Dedifferentiated amniotic fluid mesenchymal stem cell (primary cell): ENCODE data around the gene CNTNAP2.
"Not testable (repeated sequence)": the region's sequence is repeated elsewhere in the genome, so short reads cannot be mapped to it uniquely, and the experiment has no call there.

Source experiments
- DNase-seq: peaks from one replicate; pipeline ENCODE4 v3.0.0-alpha.2; 2016; ENCODE audit errors: extremely low spot score

The CNTNAP2 gene

GRCh38 chr7:148436571-148436970 is 2320.0 kb downstream of the CNTNAP2 start:
- peak; percentile 1 for DNase-seq

GRCh38 chr7:148437043-148437442 is 2320.4 kb downstream of the CNTNAP2 start:
- peak; percentile 9 for DNase-seq

GRCh38 chr7:148442141-148442655 is 2325.6 kb downstream of the CNTNAP2 start:
- no peak for DNase-seq

DNA sequence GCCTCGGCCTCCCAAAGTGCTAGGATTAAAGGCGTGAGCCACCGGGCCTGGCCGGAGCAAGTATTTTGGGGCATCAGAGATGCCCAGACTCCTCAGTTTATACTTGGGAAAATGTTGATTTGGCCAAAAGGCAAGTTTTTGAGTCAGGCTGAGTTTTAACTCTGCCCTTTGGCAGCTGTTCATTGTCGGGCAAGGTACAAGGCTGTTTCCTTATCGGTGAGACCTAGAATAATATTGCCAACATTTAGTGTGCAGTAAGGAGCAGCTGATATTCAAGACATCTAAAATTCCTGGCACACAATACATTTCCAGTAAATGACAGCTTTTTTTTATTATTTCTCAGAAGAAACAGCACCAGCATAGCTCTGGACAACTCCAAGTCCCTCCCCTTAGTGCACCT is 2326.3 kb downstream of the CNTNAP2 start:
- DNase-seq: no peak

- DNase-seq: no peak
Observed at GRCh38 chr7:148445260-148446044, 2328.9 kb downstream of the CNTNAP2 start.

- DNase-seq: no peak
Observed at GRCh38 chr7:148447221-148447849, 2330.7 kb downstream of the CNTNAP2 start.

GRCh38 chr7:148451526-148451925 is 2334.9 kb downstream of the CNTNAP2 start:
- DNase-seq: not testable (repeated sequence)

DNA sequence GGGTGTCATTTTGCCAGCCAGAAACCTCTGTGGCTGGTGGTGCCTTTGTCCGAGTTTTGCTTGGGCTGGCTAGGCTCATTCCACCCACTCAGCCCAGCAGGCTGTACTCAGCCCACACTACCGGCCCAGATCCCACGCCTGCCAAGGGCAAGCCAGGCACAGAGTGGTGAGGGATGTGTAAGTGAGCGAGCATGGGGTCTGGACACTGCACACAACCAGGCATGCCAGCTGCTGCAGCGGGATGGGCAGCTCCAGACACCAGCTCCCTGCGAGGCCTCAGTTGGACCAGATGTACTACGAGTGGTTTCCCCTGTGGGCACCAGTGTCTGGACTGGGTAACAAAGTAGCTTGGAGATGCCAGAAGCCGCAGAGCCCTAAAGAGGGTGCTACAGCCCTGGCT is 2339.8 kb downstream of the CNTNAP2 start:
- no peak for DNase-seq

DNA sequence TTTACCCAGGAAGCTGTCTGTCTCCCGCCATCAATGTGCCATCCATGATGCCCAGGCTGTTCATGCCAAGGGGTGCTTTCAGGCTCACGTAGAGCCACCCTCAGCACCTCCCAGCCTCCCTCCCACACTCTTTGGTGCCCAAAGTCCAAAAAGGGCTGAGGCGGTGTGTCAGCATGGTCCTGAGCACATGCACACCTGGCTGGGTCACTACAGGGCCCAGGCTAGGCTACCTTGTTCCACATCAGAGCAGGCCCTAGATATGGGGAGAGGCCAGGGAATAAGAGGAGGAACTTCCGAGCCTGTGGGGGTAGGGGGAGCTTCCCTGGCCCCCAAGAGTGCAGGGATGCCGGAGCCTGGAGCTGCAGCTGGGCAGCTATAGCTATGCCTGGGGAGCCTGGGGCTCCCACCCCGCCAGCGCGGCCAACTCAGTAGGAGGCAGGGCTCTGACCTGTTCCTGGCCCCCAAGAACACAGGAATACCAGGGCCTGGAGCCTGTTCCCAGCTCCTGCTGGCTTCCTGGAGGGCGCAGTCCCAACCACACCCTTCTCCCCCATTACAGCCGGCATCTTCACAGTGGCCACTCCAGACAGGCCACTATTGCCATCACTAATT is 2340.8 kb downstream of the CNTNAP2 start:
- no peak for DNase-seq

DNA sequence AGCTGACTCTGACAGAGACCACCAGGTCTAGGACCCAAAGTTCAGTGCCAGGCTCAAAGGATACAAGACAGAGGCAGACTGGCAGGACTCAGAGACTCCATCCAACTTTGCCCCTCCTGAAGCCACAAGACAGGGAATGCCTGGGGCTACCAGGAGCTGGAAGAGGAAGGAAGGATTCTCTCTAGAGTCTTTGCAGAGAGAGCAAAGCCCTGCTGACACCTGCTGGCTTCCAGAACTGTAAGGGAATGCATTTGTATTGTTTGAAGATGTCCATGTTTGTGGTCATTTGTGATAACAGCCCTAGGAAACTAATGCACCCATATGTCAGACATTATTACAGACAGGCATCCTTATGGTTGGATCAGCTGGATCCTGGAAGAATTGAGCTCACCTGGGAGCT is 2341.7 kb downstream of the CNTNAP2 start:
- no peak for DNase-seq

DNA sequence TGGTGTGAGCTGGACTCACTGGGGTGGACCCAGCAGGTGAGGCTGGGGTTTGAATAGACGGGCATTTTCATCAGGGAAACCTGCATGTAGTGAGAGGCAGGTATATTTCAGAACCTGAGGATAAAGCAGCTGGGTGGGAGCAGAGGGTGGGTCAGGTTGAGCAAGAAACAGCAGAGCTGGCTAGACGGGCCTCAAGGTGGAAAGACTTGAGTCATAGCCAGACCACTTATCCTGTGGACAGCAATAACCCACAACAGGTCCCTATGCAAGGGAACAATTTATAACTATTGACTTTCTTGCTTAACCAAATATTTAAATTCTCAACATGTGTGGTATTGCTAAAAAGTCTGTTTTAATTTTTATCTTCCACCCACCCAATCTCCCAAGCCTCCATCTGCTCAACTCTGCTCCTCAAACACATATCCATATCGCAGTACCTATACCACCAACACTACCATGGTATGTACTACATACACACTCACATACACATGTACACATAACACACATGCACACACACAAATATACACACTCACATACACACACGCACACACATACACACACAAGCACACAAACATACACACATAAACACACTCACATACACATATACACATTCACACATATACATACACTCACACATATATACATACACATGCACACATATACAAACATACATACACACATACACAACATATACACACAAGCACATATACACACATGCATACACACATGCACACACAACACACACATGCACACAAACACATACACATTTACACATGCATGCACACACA is 2345.0 kb downstream of the CNTNAP2 start:
- no peak for DNase-seq

- DNase-seq: not testable (repeated sequence)
Observed at GRCh38 chr7:148462774-148463173, 2346.2 kb downstream of the CNTNAP2 start.

DNA sequence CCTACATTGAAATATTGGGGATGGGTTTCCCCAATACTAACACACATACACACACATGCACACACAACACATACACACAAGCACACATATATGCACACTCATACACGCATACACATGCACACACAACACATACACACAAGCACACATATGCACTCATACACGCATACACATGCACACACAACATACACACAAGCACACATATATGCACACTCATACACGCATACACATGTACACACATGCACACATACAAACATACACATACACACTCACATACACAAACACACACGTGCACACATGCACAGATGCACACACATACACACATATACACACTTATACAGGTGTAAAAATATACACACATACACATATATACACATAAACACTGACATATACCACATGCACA is 2346.6 kb downstream of the CNTNAP2 start:
- no peak for DNase-seq

GRCh38 chr7:148464947-148465346 is 2348.3 kb downstream of the CNTNAP2 start:
- no peak for DNase-seq

DNA sequence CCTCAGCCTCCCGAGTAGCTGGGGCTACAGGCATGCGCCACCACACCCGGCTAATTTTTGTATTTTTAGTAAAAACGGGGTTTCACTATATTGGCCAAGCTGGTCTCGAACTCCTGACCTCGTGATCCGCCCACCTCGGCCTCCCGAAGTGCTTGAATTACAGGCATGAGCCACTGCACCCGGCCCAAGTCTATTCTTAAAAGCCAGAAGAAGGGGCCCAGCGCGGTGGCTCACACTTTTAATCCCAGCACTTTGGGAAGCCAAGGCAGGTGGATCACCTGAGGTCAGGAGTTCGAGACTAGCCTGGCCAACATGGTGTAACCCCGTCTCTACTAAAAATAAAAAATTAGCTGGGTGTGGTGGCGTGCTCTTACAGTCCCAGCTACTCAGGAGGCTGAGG is 2348.8 kb downstream of the CNTNAP2 start:
- not testable (repeated sequence) for DNase-seq

- no peak for DNase-seq
Observed at GRCh38 chr7:148466120-148466519, 2349.5 kb downstream of the CNTNAP2 start.

DNA sequence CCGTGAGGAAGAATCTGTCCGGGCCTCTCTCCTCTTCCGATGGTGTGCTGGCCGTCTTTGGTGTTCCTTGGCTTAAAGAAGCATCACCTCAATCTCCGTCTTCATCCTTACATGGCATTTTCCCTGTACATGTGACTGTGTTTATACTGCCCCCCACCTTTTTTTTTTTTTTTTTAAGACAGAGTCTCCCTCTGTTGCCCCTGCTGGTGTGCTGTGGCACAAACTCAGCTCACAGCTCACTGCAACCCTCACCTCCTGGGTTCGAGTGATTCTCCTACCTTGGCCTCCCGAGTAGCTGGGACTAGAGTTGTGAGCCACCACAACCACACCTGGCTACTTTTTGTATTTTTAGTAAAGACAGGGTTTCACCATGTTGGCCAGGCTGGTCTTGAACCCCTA is 2352.1 kb downstream of the CNTNAP2 start:
- no peak for DNase-seq
